GM12864 (cell line): ENCODE results near the gene DISP1.

Experiments used
- DNase-seq: peaks from one replicate; pipeline ENCODE4 v3.0.0-alpha.2; 2011; ENCODE audit warnings: low read depth
- H3K4me3 ChIP-seq: 2 replicates; pipeline ENCODE4 v1.5.1; 2011; ENCODE audit warnings: mild to moderate bottlenecking, low read depth, low read length, control low read depth
- TF ChIP-seq, protein P1 (sequence below): IDR thresholded peaks from 2 replicates; pipeline ENCODE4 v1.5.1; 2011; ENCODE audit warnings: low read depth, mild to moderate bottlenecking, moderate library complexity, low read length, control low read depth, inconsistent platforms; ENCODE audit errors: missing control alignments

DISP1 gene

DNA sequence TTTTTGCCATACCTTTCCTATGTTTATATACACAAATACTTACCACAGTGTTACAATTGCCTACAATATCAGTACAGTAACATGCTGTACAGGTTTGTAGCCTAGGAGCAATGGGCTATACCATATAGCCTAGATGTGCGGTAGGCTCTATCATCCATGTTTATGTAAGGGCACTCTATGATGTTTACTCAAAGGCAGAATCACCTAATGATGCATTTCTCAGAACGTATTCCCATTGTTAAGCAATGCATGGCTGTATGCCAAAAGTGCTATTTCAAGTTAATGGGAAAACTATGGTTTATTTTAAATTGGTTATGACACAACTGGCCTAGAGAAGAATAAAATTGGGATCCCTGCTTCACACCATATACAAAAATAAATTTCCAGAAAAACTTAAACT, 36.9 kb upstream of the DISP1 start:
- DNase-seq: no peak
- no peak overlapping the region for H3K4me3 ChIP-seq
- TF ChIP-seq, protein P1, sequence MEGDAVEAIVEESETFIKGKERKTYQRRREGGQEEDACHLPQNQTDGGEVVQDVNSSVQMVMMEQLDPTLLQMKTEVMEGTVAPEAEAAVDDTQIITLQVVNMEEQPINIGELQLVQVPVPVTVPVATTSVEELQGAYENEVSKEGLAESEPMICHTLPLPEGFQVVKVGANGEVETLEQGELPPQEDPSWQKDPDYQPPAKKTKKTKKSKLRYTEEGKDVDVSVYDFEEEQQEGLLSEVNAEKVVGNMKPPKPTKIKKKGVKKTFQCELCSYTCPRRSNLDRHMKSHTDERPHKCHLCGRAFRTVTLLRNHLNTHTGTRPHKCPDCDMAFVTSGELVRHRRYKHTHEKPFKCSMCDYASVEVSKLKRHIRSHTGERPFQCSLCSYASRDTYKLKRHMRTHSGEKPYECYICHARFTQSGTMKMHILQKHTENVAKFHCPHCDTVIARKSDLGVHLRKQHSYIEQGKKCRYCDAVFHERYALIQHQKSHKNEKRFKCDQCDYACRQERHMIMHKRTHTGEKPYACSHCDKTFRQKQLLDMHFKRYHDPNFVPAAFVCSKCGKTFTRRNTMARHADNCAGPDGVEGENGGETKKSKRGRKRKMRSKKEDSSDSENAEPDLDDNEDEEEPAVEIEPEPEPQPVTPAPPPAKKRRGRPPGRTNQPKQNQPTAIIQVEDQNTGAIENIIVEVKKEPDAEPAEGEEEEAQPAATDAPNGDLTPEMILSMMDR: no peak

DNA sequence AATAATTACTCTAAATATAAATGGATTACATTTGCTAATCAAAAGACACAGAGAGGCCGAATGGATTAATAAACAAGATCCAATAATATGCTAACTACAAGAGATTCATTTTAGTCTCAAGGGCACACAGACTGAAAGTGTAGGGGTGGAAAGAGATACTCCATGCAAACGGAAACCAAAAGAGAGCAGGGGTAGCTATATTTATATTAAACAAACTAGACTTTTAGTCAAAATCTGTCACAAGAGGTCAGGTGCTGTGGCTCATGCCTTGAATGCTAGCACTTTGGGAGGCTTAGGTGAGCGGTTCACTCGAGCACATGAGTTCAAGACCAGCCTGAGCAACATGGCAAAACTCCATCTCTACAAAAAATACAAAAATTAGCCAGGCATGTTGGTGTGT, 33.6 kb upstream of the DISP1 start:
- no peak overlapping the region for H3K4me3 ChIP-seq
- DNase-seq: peak; percentile 26
- TF ChIP-seq, protein P1: no peak

DNA sequence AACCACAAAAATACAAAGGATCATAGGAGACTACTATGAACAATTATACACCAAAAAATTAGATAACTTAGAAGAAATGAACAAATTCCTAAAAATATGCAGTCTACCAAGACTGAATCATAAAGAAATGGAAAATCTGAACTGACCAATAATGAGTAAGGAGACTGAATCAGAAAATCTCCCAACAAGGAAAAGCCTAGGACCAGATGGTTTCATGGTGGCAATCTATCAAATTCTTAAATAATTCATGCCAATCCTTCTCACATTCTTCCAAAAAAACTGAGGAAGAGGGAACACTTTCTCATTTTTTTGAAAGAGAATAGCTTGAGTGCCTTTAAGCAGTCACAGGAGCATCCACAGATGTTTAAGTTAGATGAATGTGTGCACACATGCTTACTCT, 31.8 kb upstream of the DISP1 start:
- TF ChIP-seq, protein P1: no peak
- no peak overlapping the region for H3K4me3 ChIP-seq
- DNase-seq: no peak

DNA sequence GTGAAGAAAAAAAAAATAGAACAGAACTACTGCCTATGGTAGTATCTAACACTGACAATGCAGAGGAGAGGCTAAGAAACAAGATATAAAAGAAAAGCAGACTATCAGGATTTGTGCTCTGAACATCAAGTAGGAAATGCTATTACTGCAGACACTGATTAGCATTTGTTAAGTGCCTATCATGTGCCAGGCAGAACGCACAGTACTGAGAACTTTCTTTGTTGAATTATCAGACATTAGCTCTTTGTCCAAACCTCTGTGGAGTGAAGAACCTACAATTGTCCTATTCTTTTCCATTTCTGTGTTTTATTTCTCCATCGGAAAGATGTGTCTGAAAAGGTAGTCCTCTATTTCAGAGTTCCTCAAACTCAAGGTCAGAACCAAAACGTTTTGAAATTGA, 30.5 kb upstream of the DISP1 start:
- TF ChIP-seq, protein P1: no peak
- no peak overlapping the region for H3K4me3 ChIP-seq
- DNase-seq: no peak

DNA sequence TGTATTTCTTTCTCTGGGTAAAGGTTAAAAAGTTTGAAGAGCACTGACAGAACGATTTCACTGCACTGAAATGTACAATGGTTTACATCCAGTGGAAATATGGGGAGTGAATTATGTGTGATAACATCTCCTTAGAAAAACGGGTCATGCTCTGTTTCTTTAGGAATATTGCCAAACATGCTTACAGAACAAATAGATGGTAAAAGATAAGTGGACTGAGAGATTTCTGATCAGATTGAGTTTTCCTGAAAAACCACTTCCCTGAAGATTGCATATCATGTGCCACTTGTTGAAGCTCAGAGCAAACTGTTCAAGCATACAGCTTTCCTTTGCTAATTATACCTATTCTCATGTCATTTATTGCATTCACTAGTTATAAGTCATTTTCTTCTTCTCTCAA, 29.9 kb upstream of the DISP1 start:
- no peak overlapping the region for H3K4me3 ChIP-seq
- TF ChIP-seq, protein P1: no peak
- no peak for DNase-seq

DNA sequence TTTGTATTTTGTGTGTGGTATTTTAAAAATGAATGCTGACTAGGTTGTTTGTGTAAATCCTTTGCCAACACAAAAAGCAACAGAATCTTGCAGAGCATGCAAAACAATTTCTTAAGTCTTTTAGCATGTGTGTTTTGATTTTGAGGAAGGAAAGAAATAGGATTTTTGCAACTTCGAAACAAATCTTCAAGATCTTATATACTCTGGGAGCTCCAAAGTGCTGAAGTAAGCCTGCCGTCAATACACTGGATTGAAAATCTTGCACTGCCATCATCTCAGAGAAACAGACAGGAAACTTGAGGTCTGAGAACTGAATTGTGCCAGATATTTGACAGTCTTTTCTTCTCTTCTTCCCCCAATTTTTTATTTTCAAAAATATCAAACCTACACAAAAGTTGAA, 29.3 kb upstream of the DISP1 start:
- TF ChIP-seq, protein P1: no peak
- DNase-seq: no peak
- no peak overlapping the region for H3K4me3 ChIP-seq

DNA sequence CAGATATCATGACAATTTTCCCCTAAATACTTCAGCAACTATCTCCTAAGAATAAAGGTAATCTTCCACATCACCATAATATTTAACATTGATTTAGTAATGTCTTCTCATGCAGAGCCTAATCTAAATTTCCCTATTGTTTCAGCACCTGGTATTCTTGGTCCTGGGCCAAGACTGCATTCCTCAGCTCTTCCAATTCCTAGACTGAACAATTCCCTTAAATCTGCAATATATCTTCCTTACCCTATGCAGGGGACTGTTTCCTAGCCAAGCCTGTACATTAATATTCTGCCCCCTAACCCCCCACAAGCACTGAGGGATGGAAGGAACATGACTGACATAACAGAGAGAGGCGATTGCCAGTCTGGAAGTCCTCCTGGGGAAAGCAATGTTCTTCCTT, 28.7 kb upstream of the DISP1 start:
- TF ChIP-seq, protein P1: no peak
- no peak overlapping the region for H3K4me3 ChIP-seq
- no peak for DNase-seq
